Loucy (cell line): ENCODE results near the gene GPC3.

Experiments used
- H2AFZ ChIP-seq: fragments of 200-600 bp; sonication (generic); 2 replicates; pipeline ENCODE4 v1.6.0; 2016; ENCODE audit warnings: antibody characterized with exemption, mild to moderate bottlenecking, low read length, moderate library complexity
- H3F3A ChIP-seq: fragments of 200-600 bp; 2 replicates; pipeline ENCODE4 v1.6.0; 2016; ENCODE audit warnings: antibody characterized with exemption, low read depth, mild to moderate bottlenecking
- H3K27me3 ChIP-seq: fragments of 200-600 bp; sonication (generic); 2 replicates; pipeline ENCODE4 v1.6.1; 2014; ENCODE audit warnings: low read length, mild to moderate bottlenecking; ENCODE audit not compliant: insufficient read depth, poor library complexity, severe bottlenecking
- H3K36me3 ChIP-seq: fragments of 200-600 bp; sonication (generic); 2 replicates; pipeline ENCODE4 v1.6.1; 2016; ENCODE audit warnings: low read length; ENCODE audit not compliant: insufficient read depth
- H3K4me1 ChIP-seq: fragments of 200-600 bp; sonication (generic); 2 replicates; pipeline ENCODE4 v1.5.1; 2014; ENCODE audit warnings: low read length, mild to moderate bottlenecking; ENCODE audit not compliant: insufficient read depth, poor library complexity, severe bottlenecking
- H3K4me2 ChIP-seq: fragments of 200-600 bp; sonication (generic); 2 replicates; pipeline ENCODE4 v1.6.0; 2014; ENCODE audit warnings: antibody characterized with exemption, low read length, low read depth, mild to moderate bottlenecking; ENCODE audit not compliant: poor library complexity, severe bottlenecking
- H3K4me3 ChIP-seq: fragments of 200-600 bp; sonication (generic); 2 replicates; pipeline ENCODE4 v1.5.1; 2014; ENCODE audit warnings: low read length, mild to moderate bottlenecking, mixed read lengths; ENCODE audit not compliant: poor library complexity, severe bottlenecking
- H3K79me2 ChIP-seq: fragments of 200-600 bp; sonication (generic); 2 replicates; pipeline ENCODE4 v1.6.1; 2014; ENCODE audit warnings: low read length; ENCODE audit not compliant: insufficient read depth
- H3K9ac ChIP-seq: fragments of 200-600 bp; sonication (generic); 2 replicates; pipeline ENCODE4 v1.6.0; 2014; ENCODE audit warnings: mild to moderate bottlenecking, low read depth, low read length, moderate library complexity; ENCODE audit not compliant: poor library complexity, severe bottlenecking
- H3K9me2 ChIP-seq: fragments of 200-600 bp; sonication (generic); replicated peaks from 2 replicates; pipeline ENCODE4 v1.6.1; 2016; ENCODE audit warnings: low read depth, low read length, mixed read lengths
- H3K9me3 ChIP-seq: fragments of 200-600 bp; sonication (generic); 2 replicates; pipeline ENCODE4 v1.6.1; 2014; ENCODE audit warnings: mild to moderate bottlenecking, antibody characterized with exemption, low read length, low read depth; ENCODE audit not compliant: insufficient read depth
- H4K20me1 ChIP-seq: fragments of 200-600 bp; sonication (generic); 2 replicates; pipeline ENCODE4 v1.6.0; 2014; ENCODE audit warnings: antibody characterized with exemption, low read length, mild to moderate bottlenecking; ENCODE audit not compliant: insufficient read depth, poor library complexity, severe bottlenecking
- CTCF ChIP-seq: fragments of 200-600 bp; sonication (generic); conservative IDR thresholded peaks from 2 replicates; pipeline ENCODE4 v1.5.1; 2014; ENCODE audit warnings: mild to moderate bottlenecking, antibody characterized with exemption, low read length
- EZH2phosphoT487 ChIP-seq: fragments of 200-600 bp; IDR thresholded peaks from 2 replicates; pipeline ENCODE4 v1.6.1; 2018; ENCODE audit warnings: antibody characterized with exemption, mild to moderate bottlenecking, moderate library complexity, borderline replicate concordance

GPC3 gene

GRCh38 chrX:133587071-133587470, 398.3 kb downstream of the GPC3 start:
- Histone ChIP-seq H3K79me2 (no peaks in the 10 kb centered on the region), H3K9me3 (no peaks in the 10 kb centered on the region), H3K9me2 (no peaks in the 10 kb centered on the region)

GRCh38 chrX:133586443-133586842, 399.0 kb downstream of the GPC3 start:
- no peak for TF ChIP-seq CTCF
- no peak for TF ChIP-seq EZH2phosphoT487
- H3K9ac ChIP-seq = no peak overlapping the region
- no peaks in the 10 kb centered on the region for H3K79me2 ChIP-seq
- H4K20me1 ChIP-seq = no peaks in the 10 kb centered on the region
- no peak overlapping the region for H3K4me2 ChIP-seq
- no peak overlapping the region for H2AFZ ChIP-seq
- no peaks in the 10 kb centered on the region for H3K36me3 ChIP-seq
- H3K27me3 ChIP-seq = no peaks in the 10 kb centered on the region
- no peak overlapping the region for H3K4me3 ChIP-seq
- no peaks in the 10 kb centered on the region for H3K9me3 ChIP-seq
- no peaks in the 10 kb centered on the region for H3K4me1 ChIP-seq
- H3F3A ChIP-seq = no peaks in the 10 kb centered on the region
- no peaks in the 10 kb centered on the region for H3K9me2 ChIP-seq

More at GRCh38 chrX:133587071-133587470, 398.3 kb downstream of the GPC3 start:
- Histone ChIP-seq H3K4me3 (no peak overlapping the region), H3K36me3 (no peaks in the 10 kb centered on the region), H3K4me1 (no peaks in the 10 kb centered on the region), H3F3A (no peaks in the 10 kb centered on the region), H4K20me1 (no peaks in the 10 kb centered on the region), H3K9ac (no peak overlapping the region), H3K27me3 (no peaks in the 10 kb centered on the region), H2AFZ (no peak overlapping the region), H3K4me2 (no peak overlapping the region)
- TF ChIP-seq CTCF (no peak), EZH2phosphoT487 (no peak)

DNA sequence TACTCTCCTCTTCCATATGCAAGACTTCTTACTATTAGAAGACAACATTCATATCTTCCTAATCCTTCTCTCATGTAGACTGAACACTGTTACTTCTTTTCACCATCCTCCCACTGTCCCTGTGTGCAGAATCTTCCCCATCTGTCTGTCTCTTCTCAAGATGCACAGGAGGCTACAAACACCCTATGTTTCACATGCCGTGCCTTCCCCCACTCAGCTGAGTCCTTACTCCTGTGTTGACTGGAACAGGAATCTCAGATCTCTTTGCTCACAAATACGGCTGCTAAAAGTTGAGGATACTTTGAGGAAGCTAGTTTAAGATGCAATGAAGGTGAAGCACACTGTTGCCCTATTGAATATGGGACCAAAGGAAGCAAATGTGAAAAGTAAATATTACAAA, 401.6 kb downstream of the GPC3 start:
- Histone ChIP-seq H3K4me3 (no peak overlapping the region), H3K9me2 (no peaks in the 10 kb centered on the region), H3K79me2 (no peaks in the 10 kb centered on the region), H3K27me3 (no peaks in the 10 kb centered on the region), H2AFZ (no peak overlapping the region), H3K36me3 (no peaks in the 10 kb centered on the region), H3K4me1 (no peaks in the 10 kb centered on the region), H3K9ac (no peak overlapping the region), H3K9me3 (no peaks in the 10 kb centered on the region), H3F3A (no peaks in the 10 kb centered on the region), H3K4me2 (no peak overlapping the region), H4K20me1 (no peaks in the 10 kb centered on the region)
- TF ChIP-seq EZH2phosphoT487 (no peak), CTCF (no peak)
